Hepatocyte (in vitro differentiated cells): ENCODE results near the gene SYTL5. TPM values are rescaled to one million over a fixed set of nuclear protein-coding genes. Genes with fewer than 3 reads are reported as not detected.

ENCODE experiments used
- DNase-seq: peaks from one replicate; pipeline ENCODE4 v3.0.0-alpha.2; 2016; ENCODE audit warnings: low spot score
- H2AFZ ChIP-seq: fragments of 200-600 bp; sonication (generic); 2 replicates; pipeline ENCODE4 v1.6.0; 2016; ENCODE audit warnings: antibody characterized with exemption, mild to moderate bottlenecking
- H3K27ac ChIP-seq: fragments of 200-600 bp; sonication (generic); 2 replicates; pipeline ENCODE4 v1.5.1; 2016; ENCODE audit warnings: mild to moderate bottlenecking
- H3K27me3 ChIP-seq: fragments of 200-600 bp; sonication (generic); 2 replicates; pipeline ENCODE4 v1.6.1; 2016
- H3K36me3 ChIP-seq: fragments of 200-600 bp; sonication (generic); replicated peaks from 2 replicates; pipeline ENCODE4 v1.5.1; 2016; ENCODE audit warnings: low read depth; ENCODE audit not compliant: insufficient read depth
- H3K4me1 ChIP-seq: fragments of 200-600 bp; sonication (generic); 2 replicates; pipeline ENCODE4 v1.5.1; 2016; ENCODE audit warnings: mild to moderate bottlenecking, moderate library complexity; ENCODE audit not compliant: insufficient read depth
- H3K4me2 ChIP-seq: fragments of 200-600 bp; sonication (generic); 2 replicates; pipeline ENCODE4 v1.6.0; 2016
- H3K4me3 ChIP-seq: fragments of 200-600 bp; sonication (generic); 2 replicates; pipeline ENCODE4 v1.5.1; 2016; ENCODE audit warnings: mild to moderate bottlenecking
- H3K79me2 ChIP-seq: fragments of 200-600 bp; sonication (generic); 2 replicates; pipeline ENCODE4 v1.6.0; 2017; ENCODE audit warnings: mild to moderate bottlenecking
- H3K9me2 ChIP-seq: fragments of 200-600 bp; sonication (generic); replicated peaks from 2 replicates; pipeline ENCODE4 v1.6.0; 2017; ENCODE audit warnings: mild to moderate bottlenecking; ENCODE audit not compliant: insufficient read depth
- H3K9me3 ChIP-seq: fragments of 200-600 bp; sonication (generic); 2 replicates; pipeline ENCODE4 v1.5.1; 2016; ENCODE audit warnings: low read depth, mild to moderate bottlenecking
- H4K20me1 ChIP-seq: fragments of 200-600 bp; sonication (generic); 2 replicates; pipeline ENCODE4 v1.6.0; 2016; ENCODE audit warnings: mild to moderate bottlenecking; ENCODE audit not compliant: insufficient read depth, poor library complexity, severe bottlenecking
- CTCF ChIP-seq: fragments of 200-600 bp; sonication (generic); IDR thresholded peaks from 2 replicates; pipeline ENCODE4 v1.5.1; 2016; ENCODE audit warnings: antibody characterized with exemption, mild to moderate bottlenecking; ENCODE audit not compliant: poor library complexity
- EZH2 ChIP-seq: fragments of 200-600 bp; sonication (generic); IDR thresholded peaks from 2 replicates; pipeline ENCODE4 v1.6.1; 2016; ENCODE audit warnings: antibody characterized with exemption, mild to moderate bottlenecking, borderline replicate concordance
- EZH2phosphoT487 ChIP-seq: fragments of 200-600 bp; sonication (generic); IDR thresholded peaks from one replicate; pipeline ENCODE4 v1.6.1; 2018; ENCODE audit warnings: antibody characterized with exemption, mild to moderate bottlenecking, low read depth, moderate library complexity; ENCODE audit not compliant: unreplicated experiment, severe bottlenecking
- WGBS: methylation state at CpG from one replicate; pipeline ENCODE4 v1.1.6; 2016; ENCODE audit warnings: low lambda C conversion rate; ENCODE audit errors: missing lambda C conversion rate; 5-methylcytosine and 5-hydroxymethylcytosine counted together
- polyA plus RNA-seq: library from polyadenylated mRNA; unstranded; fragments of >200 nt; fragmentation: Nextera tagmentation; extraction: Ambion mirVana; gene quantifications from 2 replicates; pipeline ENCODE4 v1.2.1, GENCODE V29; 2016
- total RNA-seq: library from RNA; depleted of rRNA; stranded (reverse); fragments of >200 nt; gene quantifications from 2 replicates; pipeline ENCODE4 v1.2.3, GENCODE V29; 2014

The SYTL5 gene
- total and polyA plus RNA-seq, 2 experiments from 2014 or later, result 1.2 to 8.0 TPM

GRCh38 chrX:37997096-37997495 is 9.3 kb upstream of the SYTL5 start:
- H3K4me2 ChIP-seq, result no peak overlapping the region
- no peaks in the 10 kb centered on the region for H3K27me3 ChIP-seq
- no peaks in the 10 kb centered on the region for H3K9me2 ChIP-seq
- H3K9me3 ChIP-seq, result no peaks in the 10 kb centered on the region
- H4K20me1 ChIP-seq, result no peaks in the 10 kb centered on the region
- no peak for TF ChIP-seq CTCF
- TF ChIP-seq EZH2, result no peak
- TF ChIP-seq EZH2phosphoT487, result no peak
- no peak overlapping the region for H2AFZ ChIP-seq
- no peak overlapping the region for H3K4me3 ChIP-seq
- no peaks in the 10 kb centered on the region for H3K4me1 ChIP-seq
- H3K27ac ChIP-seq, result no peak overlapping the region
- WGBS, result 88% methylated on average over 8 of the region's 8 CpGs
- no peak for DNase-seq
- H3K79me2 ChIP-seq, result no peaks in the 10 kb centered on the region
- H3K36me3 ChIP-seq, result no peaks in the 10 kb centered on the region

- TF ChIP-seq EZH2 (no peak), CTCF (no peak), EZH2phosphoT487 (no peak)
- H3K4me2 ChIP-seq, result no peak overlapping the region
- no peaks in the 10 kb centered on the region for H3K27me3 ChIP-seq
- no peak overlapping the region for H3K27ac ChIP-seq
- H3K36me3 ChIP-seq, result no peaks in the 10 kb centered on the region
- no peaks in the 10 kb centered on the region for H3K9me3 ChIP-seq
- no peak for DNase-seq
- H3K79me2 ChIP-seq, result no peaks in the 10 kb centered on the region
- 62% methylated on average over 7 of the region's 7 CpGs for WGBS
- no peak overlapping the region for H2AFZ ChIP-seq
- no peaks in the 10 kb centered on the region for H3K4me1 ChIP-seq
- no peak overlapping the region for H3K4me3 ChIP-seq
- H3K9me2 ChIP-seq, result no peaks in the 10 kb centered on the region
- H4K20me1 ChIP-seq, result no peaks in the 10 kb centered on the region
These were observed 7.6 kb upstream of the SYTL5 start for GRCh38 chrX:37998586-37999262.

- TF ChIP-seq CTCF (no peak), EZH2 (no peak), EZH2phosphoT487 (no peak)
- H3K36me3 ChIP-seq, result no peaks in the 10 kb centered on the region
- H2AFZ ChIP-seq, result no peak overlapping the region
- no peaks in the 10 kb centered on the region for H3K79me2 ChIP-seq
- no peak overlapping the region for H3K27ac ChIP-seq
- no peak overlapping the region for H3K4me2 ChIP-seq
- no peaks in the 10 kb centered on the region for H3K27me3 ChIP-seq
- H4K20me1 ChIP-seq, result no peaks in the 10 kb centered on the region
- H3K9me3 ChIP-seq, result no peaks in the 10 kb centered on the region
- DNase-seq, result no peak
- no peak overlapping the region for H3K4me3 ChIP-seq
- H3K4me1 ChIP-seq, result no peaks in the 10 kb centered on the region
- H3K9me2 ChIP-seq, result no peaks in the 10 kb centered on the region
- 92% methylated on average over 17 of the region's 17 CpGs for WGBS
These were observed 5.6 kb upstream of the SYTL5 start for GRCh38 chrX:38000706-38001105.
